DMS53 (cell line): ENCODE results near the gene OR8D1.

Experiments
- DNase-seq: peaks from one replicate; lab custom pipeline; 2025; lab: John Stamatoyannopoulos, UW

OR8D1 gene

DNA sequence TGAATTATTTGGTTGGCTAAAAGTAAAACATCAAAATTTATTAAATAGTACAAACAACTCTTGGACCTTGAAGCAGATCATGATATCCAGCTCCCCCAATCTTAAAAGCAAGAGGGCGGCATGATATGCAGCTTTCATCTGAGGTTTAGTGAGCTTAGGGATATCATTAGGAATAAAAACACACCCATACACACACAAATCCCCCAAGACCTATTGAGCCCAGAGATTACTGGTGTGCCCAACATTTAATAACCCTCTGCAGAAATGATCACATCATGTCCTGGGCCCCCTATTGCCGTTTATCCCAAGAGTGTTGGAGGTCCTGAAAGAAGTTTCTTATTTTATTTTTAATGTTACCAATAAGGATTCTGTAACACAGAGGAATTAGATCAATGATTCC, at the start of gene OR8D1:
OR8D1 (minus strand) TSS at position 101 of the 400 bp plus-strand sequence. CDS start 3,183 bp downstream, outside the sequence.
- DNase-seq: no peak

DNA sequence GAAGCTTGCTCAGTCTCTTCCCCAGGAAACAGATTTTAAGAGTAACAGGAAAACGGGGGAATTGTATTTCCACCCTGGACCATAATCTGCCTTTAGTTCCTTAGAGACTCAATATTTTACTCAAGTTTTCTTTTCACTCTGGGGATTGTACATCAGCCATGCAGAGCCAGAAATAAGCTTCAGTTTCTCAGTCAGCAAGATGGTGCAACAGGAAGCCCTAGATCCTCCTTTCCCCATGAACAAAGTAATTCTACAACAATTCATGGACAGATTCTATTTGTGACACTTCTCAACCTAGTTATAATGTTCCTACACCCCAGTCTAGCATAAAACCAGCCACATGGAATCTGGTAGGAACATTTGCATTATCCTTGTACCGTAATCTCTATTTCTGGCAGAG, 45.8 kb upstream of the OR8D1 start:
- DNase-seq: no peak

DNA sequence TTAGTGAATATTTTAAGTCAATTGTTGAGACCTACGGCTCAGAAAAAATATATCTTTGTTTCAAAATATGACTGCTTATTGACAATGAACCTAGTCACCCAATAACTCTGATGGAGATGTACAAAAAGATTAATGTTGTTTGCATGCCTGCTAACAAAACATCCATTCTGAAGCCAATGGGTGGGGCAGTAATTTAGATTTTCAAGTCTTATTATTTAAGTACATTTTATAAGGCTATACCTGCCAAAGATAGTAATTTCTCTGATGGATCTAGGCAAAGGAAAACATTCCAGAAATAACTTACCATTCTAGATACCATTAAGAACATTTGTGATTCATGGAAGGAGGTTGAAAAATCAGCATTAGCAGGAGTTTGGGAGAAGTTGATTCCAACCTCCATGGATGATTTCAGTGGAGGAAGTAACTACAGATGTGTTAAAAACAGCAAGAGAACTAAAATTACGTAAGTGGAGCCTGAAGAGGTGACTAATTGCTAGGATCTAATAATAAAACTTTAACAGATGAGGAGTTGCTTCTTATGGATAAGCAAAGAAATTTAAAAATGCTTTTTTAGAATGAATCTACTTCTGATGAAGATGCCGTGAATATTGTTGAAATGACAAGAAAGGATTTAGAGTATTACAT, 32.7 kb upstream of the OR8D1 start:
- no peak for DNase-seq

- DNase-seq: no peak
Measured at GRCh38 chr11:124344346-124344745, 30.6 kb upstream of the OR8D1 start.

DNA sequence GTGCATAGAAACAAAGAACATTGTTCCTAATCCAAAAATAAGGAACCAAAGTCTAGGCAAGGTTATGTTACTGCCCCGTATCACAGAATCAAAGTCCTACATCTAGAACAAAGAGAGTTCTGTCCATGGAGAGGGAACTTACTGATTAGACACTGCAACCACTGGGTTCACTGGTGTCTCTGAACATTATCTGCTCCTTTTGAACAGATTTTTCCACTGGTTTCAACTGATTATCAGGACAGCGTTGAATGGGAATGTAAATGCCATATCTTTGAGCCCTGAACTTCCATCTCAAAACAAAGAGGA, 26.3 kb upstream of the OR8D1 start:
- no peak for DNase-seq

- no peak for DNase-seq
Measured at GRCh38 chr11:124339396-124340141, 25.8 kb upstream of the OR8D1 start.

- DNase-seq: no peak
Measured at GRCh38 chr11:124331873-124332272, 18.1 kb upstream of the OR8D1 start.

GRCh38 chr11:124329787-124330478, 16.2 kb upstream of the OR8D1 start:
- DNase-seq: peak; percentile 37

- no peak for DNase-seq
Measured at GRCh38 chr11:124327775-124328174, 14.0 kb upstream of the OR8D1 start.

DNA sequence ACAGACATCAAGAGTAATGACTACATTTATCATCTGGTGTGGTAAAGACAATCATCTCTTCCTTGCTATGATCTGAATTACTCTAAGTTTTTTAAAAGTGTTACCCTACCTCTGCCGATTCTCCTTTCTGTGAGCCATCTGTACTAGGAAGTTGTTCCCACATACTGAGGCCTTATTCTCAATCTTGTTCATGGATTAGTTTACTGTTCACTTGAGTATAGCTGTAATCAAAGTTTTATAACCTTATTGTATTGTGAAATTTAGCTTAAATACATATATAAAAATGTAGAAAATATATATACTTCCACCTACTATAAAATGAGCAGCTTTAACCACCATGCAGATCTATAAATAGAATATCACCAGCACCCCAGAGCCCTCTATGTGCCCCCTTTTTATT, 8.6 kb upstream of the OR8D1 start:
- no peak for DNase-seq

- no peak for DNase-seq
Measured at GRCh38 chr11:124320097-124320496, 6.3 kb upstream of the OR8D1 start, which contains the start of gene OR8D2. Gene OR8D2, minus strand, starts transcription at chr11:124320197. Its CDS starts 0 bp downstream, at chr11:124320197.

- peak; percentile 36 for DNase-seq
Measured at GRCh38 chr11:124315052-124315451, 1.3 kb upstream of the OR8D1 start.

DNA sequence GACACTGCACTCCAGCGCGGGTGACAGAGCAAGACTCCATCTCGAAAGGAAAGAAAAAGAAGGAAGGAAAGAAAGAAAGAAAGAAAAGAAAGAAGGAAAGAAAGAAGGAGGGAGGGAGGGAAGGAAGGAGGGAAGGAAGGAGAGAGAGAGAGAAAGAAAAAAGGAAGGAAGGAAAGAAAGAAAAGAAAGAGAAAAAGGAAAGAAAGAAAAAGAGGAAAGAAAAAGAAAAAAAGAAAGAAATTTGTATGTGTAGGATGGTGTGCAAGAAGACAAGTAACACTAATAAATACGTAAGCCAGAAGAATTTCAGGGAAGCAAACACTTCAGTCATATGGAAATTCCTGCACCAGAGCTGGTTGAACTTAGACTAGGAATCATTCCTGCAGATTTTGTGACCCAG, 618 bp downstream of the OR8D1 start:
- no peak for DNase-seq

GRCh38 chr11:124311670-124312069, 2.1 kb downstream of the OR8D1 start:
- DNase-seq: no peak

- no peak for DNase-seq
Measured at GRCh38 chr11:124311269-124311668, 2.5 kb downstream of the OR8D1 start.

DNA sequence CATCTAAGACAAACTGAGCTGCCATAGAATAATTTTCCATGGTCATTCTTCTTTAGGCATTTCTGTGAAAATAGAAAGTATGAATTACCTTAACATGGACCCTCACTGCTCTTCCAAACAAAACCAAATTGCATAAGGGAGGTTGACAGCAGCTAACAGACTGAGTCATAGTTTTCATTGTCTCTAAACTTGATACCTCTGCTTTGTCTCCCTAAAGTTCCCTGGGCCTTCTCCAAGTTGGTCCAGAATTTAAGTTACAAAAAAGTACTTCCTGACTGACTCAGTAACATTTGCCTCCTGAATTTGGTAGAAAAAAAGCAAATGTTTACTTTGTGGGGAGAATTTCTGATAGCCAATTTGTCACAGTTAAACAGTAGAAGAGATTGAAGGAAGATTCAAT, 3.0 kb downstream of the OR8D1 start:
- DNase-seq: no peak

GRCh38 chr11:124307093-124307492, 6.7 kb downstream of the OR8D1 start:
- DNase-seq: no peak

- no peak for DNase-seq
Measured at GRCh38 chr11:124302347-124303125, 11.2 kb downstream of the OR8D1 start.

GRCh38 chr11:124301548-124301947, 12.2 kb downstream of the OR8D1 start:
- peak; percentile 13 for DNase-seq

DNA sequence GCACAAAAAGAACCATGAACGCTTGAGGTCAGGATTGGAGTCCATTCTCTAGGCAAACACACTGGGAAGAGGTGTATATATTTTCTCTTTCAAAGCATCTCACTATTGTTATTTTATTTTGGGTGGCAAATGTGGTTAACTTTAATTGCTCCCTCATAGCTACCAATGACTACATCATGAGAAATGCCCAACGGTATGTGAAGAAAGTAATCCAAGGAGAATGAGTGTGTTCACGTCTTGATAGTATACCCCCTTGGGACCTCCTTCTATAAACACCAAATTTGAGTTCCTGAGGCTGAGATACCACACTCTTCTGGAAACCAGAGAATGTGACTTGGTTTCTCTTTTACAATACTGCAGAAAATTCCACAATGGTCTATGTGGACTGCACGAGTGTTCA, 15.8 kb downstream of the OR8D1 start:
- no peak for DNase-seq

GRCh38 chr11:124296016-124296415, 17.7 kb downstream of the OR8D1 start:
- DNase-seq: no peak

- no peak for DNase-seq
Measured at GRCh38 chr11:124294687-124295086, 19.1 kb downstream of the OR8D1 start.
